Stimulated activated CD4-positive, alpha-beta T cell treated with anti-CD3 and anti-CD28 coated beads, Interleukin-12 subunit alpha, Interleukin-12 subunit beta, amount 100 ng/mL, for 24 hours (primary cell): Measurements from ENCODE around the gene B4GALNT4.
"Not testable (repeated sequence)": the region's sequence is repeated elsewhere in the genome, so short reads cannot be mapped to it uniquely, and the experiment has no call there.

Experiments
- DNase-seq, 2 experiments: peaks; one replicate each; pipeline ENCODE4 v3.0.0-alpha.2; 2020; ENCODE audit warnings: low read depth in 2 of 2

Gene B4GALNT4

DNA sequence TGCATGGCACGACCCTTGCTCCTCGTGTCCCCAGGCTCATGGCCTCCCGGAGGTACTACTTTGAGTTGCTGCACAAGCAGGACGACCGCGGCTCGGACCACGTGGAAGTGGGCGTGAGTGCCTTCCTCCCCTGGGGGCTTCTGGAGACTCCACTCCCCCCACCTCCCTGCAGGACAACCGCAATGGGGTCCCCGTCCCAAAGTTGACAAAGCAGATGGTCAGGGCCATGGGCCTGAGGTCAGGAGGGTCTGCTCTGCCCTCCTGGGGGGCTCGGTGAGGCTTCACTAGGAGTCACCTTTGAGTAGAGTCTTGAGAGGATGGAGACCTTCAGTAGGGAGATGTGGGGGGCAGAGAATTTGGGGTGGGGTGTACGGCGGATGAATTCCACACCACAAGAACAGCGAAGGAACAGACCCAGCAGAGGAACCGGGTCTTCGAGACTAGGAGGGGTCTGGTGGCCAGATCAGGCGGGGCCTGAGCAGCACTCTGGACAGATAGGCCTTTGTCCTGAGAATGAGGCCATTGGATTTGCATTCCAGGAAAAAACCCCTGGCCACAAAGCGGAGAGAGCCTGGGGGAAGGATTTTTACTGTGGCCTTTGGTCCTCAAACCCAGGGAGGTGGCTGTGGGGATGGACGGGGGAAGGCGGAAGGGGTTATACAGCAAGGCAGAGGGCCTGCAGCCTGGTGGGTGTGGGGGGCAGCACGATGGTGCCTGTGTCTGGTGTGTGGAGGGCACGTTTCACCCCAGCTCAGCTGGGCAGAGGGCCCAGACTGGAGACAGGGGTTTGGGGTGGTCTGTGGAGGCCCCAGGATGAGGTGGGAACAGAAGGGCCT, 4.6 kb downstream of the B4GALNT4 start:
- no peak for DNase-seq

DNA sequence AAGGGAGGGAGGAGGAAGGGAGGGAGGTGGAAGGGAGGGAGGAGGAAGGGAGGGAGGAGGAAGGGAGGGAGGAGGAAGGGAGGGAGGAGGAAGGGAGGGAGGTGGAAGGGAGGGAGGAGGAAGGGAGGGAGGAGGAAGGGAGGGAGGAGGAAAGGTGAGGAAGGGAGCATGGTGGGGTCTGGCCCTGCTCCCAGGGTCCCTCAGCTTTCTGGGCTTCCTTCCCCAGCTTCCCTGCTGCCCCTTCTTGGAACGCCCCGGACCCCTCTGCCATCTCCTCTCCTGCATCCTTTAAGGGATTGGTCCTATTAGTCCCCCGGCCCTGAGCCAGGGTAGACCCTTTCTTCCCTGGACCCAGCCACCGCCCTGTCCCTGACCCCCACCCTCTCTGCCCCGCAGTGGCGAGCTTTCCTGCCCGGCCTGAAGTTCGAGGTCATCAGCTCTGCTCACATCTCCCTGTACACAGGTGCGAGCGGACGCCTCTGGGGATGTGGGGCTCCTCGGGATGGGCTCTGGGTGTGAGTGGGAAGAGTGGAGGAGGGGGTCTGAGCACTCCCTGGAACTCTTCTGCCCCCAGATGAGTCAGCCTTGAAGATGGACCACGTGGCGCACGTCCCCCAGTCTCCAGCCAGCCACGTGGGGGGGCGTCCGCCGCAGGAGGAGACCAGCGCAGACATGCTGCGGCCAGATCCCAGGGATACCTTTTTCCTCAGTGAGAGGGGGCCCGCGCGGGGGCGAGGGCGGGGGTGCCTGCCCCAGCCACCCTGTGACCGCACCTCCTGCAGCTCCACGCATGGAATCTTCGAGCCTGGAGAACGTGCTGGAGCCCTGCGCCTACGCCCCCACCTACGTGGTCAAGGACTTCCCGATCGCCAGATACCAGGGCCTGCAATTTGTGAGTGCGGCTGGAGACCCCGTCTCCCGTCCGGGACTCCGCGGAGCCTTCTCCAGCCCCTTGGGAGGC, 6.0 kb downstream of the B4GALNT4 start:
- no peak for DNase-seq

DNA sequence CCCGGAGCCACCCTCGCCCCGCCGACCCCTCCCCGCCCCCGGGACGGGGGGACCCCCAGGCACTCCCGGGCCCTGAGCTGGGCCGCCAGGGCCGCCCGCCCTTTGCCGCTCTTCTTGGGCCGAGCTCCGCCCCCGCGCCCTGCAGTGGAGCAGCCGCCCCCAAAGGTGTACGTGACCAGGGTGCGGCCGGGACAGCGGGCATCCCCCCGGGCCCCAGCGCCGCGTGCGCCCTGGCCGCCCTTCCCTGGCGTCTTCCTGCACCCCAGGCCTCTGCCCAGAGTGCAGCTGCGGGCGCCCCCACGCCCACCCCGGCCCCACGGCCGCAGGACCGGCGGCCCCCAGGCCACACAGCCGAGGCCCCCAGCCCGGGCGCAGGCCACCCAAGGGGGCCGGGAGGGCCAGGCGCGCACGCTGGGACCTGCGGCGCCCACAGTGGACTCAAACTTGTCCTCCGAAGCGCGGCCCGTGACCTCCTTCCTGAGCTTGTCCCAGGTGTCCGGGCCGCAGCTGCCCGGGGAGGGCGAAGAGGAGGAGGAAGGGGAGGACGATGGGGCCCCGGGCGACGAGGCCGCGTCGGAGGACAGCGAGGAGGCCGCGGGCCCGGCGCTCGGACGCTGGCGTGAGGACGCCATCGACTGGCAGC, 7.4 kb downstream of the B4GALNT4 start:
- no peak for DNase-seq

DNA sequence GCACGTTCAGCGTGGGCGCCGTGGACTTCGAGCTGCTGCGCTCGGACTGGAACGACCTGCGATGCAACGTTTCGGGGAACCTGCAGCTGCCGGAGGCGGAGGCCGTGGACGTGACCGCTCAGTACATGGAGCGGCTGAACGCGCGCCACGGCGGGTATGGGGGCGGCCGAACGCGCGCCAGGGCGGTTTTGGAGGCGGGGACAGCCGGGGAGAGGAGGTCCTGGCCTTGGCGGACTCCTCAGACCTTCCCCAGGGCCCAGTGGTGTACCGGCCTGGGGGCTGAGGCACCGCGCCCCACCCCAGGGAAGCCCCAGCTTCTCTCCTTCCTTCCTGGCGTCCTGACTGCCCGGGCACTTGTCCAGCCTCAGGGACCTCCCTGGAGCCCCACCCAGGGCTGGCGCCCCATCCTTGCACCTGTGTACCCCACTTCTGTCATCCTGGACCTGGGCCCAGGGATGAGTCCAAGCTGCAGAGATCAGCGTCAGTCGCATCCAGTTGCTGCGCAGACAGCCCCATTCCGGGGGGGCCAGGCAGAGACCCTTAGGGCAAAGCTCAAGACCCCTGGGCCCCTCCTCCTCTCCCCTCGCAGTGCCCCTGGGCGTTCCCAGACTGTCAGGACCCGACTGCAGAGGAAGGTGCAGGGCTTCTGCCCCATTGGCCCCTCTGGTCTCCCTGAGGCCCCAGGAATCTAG, 8.0 kb downstream of the B4GALNT4 start:
- no peak for DNase-seq

- DNase-seq = no peak
These were observed 8.7 kb downstream of the B4GALNT4 start for GRCh38 chr11:377883-378500.

- DNase-seq = no peak
These were observed 10.2 kb downstream of the B4GALNT4 start for GRCh38 chr11:379205-380094.

DNA sequence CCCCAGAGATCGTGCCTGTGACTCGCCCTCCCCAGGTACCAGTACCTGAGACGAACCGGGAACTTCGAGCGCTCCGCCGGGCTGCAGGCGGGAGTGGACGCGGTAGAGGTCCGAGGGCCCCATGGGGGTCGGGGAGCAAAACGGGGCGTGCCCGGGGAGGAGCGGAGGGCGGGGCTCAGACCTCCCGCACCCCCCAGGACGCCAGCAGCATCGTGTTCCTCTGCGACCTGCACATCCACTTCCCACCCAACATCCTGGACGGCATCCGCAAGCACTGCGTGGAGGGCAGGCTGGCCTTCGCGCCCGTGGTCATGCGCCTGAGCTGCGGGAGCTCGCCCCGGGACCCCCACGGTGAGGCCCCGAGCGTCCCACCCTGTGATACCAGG, 10.8 kb downstream of the B4GALNT4 start:
- no peak for DNase-seq

GRCh38 chr11:380491-380890, 11.2 kb downstream of the B4GALNT4 start:
- DNase-seq = no peak

- DNase-seq = no peak
These were observed 11.7 kb downstream of the B4GALNT4 start for GRCh38 chr11:380996-381395.

DNA sequence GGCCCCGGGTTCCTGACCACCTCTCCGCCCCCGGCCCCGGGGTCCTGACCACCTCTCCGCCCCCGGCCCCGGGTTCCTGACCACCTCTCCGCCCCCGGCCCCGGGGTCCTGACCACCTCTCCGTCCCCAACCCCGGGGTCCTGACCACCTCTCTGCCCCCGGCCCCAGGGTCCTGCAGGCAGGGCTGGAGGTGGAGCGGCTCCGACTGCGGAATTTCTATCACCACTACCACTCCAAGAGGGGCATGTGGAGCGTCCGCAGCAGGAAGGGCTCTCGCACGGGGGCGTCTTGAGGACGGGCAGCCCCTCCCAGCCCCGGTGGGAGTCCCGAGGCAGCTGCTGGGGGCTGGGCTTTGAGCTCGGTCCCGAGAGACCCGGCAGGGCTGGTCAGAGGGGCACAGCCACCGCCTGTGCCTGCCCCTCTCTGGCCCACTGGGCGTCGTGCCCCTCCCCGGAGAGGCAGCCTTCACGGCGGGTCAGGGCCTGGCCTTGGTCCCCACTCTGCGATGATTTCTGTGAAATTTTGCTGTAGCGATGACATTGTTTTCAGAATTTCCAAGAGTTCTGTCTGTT, 12.3 kb downstream of the B4GALNT4 start:
- no peak for DNase-seq

DNA sequence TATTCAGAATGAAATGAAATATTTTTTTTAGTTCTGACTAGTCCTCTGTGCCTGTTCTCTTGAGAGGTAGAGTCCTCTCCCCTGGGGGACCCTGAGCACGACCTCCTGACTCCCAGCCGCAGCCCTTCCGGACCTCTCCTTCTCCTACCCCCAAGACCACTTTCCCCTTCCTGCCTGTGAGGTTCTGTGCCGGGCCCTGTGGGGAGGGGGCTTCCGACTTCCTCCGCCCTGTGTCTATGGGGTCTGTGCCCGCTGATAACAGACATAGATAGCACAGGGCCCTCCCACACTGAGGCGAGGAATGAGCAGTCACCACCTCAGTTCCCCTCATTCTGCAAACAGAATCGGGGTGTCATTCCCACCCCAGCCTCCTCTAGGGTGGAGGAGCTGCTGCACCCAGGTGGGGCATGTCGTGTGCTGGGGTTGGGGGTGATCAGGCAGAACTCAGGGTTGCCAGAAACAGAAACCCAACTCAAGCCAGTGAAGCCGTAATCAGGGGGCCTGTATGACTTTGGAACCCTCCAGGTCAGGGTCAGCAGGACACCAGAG, 12.9 kb downstream of the B4GALNT4 start:
- no peak for DNase-seq

GRCh38 chr11:383431-383830, 14.1 kb downstream of the B4GALNT4 start:
- no peak for DNase-seq

DNA sequence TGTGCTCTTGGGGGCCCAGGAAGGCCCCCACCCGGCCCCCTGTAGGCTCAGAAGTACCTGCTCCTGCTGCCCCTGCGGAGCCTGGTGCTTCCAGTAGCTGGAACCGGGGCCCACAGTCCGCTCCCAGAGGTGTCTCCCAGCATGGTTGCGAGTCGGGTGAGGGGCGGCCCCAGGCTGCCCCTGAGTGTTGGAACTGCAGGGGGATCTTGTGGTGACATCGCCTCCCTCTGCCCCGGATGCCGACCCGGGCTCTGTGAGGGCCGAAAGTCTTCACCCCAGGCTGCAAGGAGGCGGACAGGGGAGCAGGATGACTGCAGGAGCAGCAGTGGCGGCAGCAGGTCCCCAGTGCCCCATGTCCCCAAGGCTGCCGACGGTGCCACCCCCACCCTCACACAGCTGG, 15.2 kb downstream of the B4GALNT4 start:
- DNase-seq = no peak

DNA sequence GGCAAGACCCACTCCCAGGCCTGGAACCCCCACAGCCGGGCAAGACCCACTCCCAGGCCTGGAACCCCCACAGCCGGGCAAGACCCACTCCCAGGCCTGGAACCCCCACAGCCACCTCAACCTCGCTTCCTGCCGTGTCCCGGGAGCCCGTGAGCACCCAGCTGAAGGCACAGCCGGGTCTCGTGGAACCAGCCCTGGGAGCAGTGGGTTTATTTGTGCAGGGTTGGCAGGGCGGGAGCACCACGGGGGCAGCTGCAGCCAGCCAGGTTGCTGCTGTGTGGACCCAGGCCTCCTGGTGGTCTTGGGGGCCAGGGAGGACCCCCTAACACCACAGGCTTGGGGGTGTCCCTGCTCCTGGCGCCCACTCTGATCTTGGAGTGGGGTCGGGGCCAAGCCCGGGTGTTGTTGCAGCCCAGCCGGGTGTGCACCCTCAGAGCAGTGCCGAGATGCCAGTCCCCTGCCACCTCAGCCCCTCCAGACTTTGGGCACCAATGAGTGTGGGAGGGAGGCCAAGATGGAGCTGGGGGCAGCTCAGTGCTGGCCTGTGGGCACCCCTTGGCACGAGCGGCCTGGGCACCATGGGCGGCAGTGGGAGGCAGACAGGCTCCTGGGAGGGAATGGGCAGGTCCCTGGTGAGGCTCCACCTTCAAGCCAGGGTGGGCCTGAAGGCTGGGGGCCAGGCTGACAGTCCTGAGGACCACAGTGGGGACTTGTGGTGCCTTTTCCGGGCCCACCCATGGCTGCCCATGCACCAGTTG, 16.5 kb downstream of the B4GALNT4 start:
- no peak for DNase-seq

DNA sequence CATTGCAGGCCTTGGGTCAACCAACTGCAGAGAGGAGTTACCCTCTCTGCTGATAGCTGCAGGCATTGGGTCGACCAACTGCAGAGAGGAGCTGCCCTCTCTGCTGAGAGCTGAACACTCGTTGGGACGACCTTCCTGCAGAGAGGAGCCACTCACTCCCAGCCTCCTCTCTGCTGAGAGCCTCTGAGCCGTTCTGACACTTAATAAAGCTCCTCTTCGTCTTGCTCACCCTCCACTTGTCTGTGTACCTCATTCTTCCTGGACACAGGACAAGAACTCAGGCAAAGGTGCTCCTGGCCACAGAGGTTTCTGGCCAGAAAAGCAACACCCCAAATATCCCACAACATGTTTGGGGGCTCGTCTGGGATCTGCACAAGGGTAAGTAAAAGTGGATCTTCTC, 17.2 kb downstream of the B4GALNT4 start:
- DNase-seq = no peak

- no peak for DNase-seq
These were observed 18.0 kb downstream of the B4GALNT4 start for GRCh38 chr11:387193-387793.

GRCh38 chr11:389369-389768, 20.1 kb downstream of the B4GALNT4 start:
- DNase-seq = not testable (repeated sequence)

DNA sequence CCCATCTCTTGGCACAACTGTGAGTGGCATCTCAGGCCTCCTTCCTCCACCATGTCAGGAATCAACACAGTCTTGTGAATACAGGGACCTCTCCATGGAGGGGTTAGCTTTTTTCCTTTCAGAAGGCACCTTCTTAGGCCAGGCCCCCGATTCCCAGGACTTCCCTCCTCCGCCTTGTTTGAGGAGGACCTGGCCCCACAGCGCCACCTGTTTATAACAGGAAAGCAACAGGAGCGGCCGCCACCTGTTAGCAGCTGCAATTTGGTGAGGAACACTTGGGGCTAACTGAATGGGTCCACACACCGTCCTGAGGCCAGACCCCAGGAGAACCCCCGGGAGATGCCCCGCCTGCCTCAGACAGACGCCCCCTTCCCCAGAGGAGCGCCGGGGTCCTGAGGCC, 20.9 kb downstream of the B4GALNT4 start:
- no peak for DNase-seq
